ENCODE measurements around the gene OLIG2.

The OLIG2 gene

DNA sequence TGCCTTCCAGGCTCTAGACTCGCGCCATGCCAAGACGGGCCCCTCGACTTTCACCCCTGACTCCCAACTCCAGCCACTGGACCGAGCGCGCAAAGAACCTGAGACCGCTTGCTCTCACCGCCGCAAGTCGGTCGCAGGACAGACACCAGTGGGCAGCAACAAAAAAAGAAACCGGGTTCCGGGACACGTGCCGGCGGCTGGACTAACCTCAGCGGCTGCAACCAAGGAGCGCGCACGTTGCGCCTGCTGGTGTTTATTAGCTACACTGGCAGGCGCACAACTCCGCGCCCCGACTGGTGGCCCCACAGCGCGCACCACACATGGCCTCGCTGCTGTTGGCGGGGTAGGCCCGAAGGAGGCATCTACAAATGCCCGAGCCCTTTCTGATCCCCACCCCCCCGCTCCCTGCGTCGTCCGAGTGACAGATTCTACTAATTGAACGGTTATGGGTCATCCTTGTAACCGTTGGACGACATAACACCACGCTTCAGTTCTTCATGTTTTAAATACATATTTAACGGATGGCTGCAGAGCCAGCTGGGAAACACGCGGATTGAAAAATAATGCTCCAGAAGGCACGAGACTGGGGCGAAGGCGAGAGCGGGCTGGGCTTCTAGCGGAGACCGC lies 2.0 kb upstream of the OLIG2 start:
- no peak overlapping the region for H3K4me3 ChIP-seq (ENCODE audit: low read depth, low read length)
- DNase-seq (ENCODE audit: low read depth): no peak
- TF ChIP-seq, protein P1, sequence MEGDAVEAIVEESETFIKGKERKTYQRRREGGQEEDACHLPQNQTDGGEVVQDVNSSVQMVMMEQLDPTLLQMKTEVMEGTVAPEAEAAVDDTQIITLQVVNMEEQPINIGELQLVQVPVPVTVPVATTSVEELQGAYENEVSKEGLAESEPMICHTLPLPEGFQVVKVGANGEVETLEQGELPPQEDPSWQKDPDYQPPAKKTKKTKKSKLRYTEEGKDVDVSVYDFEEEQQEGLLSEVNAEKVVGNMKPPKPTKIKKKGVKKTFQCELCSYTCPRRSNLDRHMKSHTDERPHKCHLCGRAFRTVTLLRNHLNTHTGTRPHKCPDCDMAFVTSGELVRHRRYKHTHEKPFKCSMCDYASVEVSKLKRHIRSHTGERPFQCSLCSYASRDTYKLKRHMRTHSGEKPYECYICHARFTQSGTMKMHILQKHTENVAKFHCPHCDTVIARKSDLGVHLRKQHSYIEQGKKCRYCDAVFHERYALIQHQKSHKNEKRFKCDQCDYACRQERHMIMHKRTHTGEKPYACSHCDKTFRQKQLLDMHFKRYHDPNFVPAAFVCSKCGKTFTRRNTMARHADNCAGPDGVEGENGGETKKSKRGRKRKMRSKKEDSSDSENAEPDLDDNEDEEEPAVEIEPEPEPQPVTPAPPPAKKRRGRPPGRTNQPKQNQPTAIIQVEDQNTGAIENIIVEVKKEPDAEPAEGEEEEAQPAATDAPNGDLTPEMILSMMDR (conservative IDR thresholded peaks at IDR 0.05; ENCODE audit: low read depth, low read length): no peak

DNA sequence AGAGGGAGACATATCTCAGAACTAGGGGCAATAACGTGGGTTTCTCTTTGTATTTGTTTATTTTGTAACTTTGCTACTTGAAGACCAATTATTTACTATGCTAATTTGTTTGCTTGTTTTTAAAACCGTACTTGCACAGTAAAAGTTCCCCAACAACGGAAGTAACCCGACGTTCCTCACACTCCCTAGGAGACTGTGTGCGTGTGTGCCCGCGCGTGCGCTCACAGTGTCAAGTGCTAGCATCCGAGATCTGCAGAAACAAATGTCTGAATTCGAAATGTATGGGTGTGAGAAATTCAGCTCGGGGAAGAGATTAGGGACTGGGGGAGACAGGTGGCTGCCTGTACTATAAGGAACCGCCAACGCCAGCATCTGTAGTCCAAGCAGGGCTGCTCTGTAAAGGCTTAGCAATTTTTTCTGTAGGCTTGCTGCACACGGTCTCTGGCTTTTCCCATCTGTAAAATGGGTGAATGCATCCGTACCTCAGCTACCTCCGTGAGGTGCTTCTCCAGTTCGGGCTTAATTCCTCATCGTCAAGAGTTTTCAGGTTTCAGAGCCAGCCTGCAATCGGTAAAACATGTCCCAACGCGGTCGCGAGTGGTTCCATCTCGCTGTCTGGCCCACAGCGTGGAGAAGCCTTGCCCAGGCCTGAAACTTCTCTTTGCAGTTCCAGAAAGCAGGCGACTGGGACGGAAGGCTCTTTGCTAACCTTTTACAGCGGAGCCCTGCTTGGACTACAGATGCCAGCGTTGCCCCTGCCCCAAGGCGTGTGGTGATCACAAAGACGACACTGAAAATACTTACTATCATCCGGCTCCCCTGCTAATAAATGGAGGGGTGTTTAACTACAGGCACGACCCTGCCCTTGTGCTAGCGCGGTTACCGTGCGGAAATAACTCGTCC lies 1.3 kb upstream of the OLIG2 start:
- no peak for DNase-seq (ENCODE audit: low read depth)
- TF ChIP-seq, protein P1 (conservative IDR thresholded peaks at IDR 0.05; ENCODE audit: low read depth, low read length): no peak
- no peak overlapping the region for H3K4me3 ChIP-seq (ENCODE audit: low read depth, low read length)

- DNase-seq (ENCODE audit: low read depth): no peak
- H3K4me3 ChIP-seq (ENCODE audit: low read depth, low read length): no peak overlapping the region
- TF ChIP-seq, protein P1 (conservative IDR thresholded peaks at IDR 0.05; ENCODE audit: low read depth, low read length): no peak
Observed at GRCh38 chr21:33025106-33025488, 638 bp upstream of the OLIG2 start.

- H3K4me3 ChIP-seq (ENCODE audit: low read depth, low read length): no peak overlapping the region
- TF ChIP-seq, protein P1 (conservative IDR thresholded peaks at IDR 0.05; ENCODE audit: low read depth, low read length): no peak
- DNase-seq (ENCODE audit: low read depth): no peak
Observed at GRCh38 chr21:33026443-33026858, 716 bp downstream of the OLIG2 start.

- no peak for DNase-seq (ENCODE audit: low read depth)
- no peak overlapping the region for H3K4me3 ChIP-seq (ENCODE audit: low read depth, low read length)
- TF ChIP-seq, protein P1 (conservative IDR thresholded peaks at IDR 0.05; ENCODE audit: low read depth, low read length): no peak
Observed at GRCh38 chr21:33026878-33027400, 1.2 kb downstream of the OLIG2 start.

GRCh38 chr21:33027401-33028286 lies 1.9 kb downstream of the OLIG2 start:
- no peak for DNase-seq (ENCODE audit: low read depth)
- TF ChIP-seq, protein P1 (conservative IDR thresholded peaks at IDR 0.05; ENCODE audit: low read depth, low read length): no peak
- H3K4me3 ChIP-seq (ENCODE audit: low read depth, low read length): no peak overlapping the region

Measured in choroid plexus epithelial cell (primary cell).